NCI-H82 treated with DMSO at 0.1 percent for 48 hours (cell line): Measurements from ENCODE around the gene CPNE4.
A peak's percentile ranks its signal among the peaks of the same experiment; 100 is the strongest.

Source experiments
- DNase-seq: peaks from one replicate; lab custom pipeline; 2025; ENCODE audit not compliant: unreplicated experiment; lab: John Stamatoyannopoulos, UW

The CPNE4 gene

GRCh38 chr3:131705558-131706051 is 329.2 kb downstream of the CPNE4 start:
- DNase-seq, result peak; percentile 97

- no peak for DNase-seq
These were observed 329.7 kb downstream of the CPNE4 start for GRCh38 chr3:131705099-131705498.

GRCh38 chr3:131704098-131704497 is 330.7 kb downstream of the CPNE4 start:
- no peak for DNase-seq

- no peak for DNase-seq
These were observed 332.7 kb downstream of the CPNE4 start for GRCh38 chr3:131702146-131702545.

- peak; percentile 56 for DNase-seq
These were observed 333.6 kb downstream of the CPNE4 start for GRCh38 chr3:131701153-131701770.

- no peak for DNase-seq
These were observed 335.8 kb downstream of the CPNE4 start for GRCh38 chr3:131699001-131699400.

GRCh38 chr3:131694376-131694775 is 340.4 kb downstream of the CPNE4 start:
- DNase-seq, result no peak

- no peak for DNase-seq
These were observed 342.5 kb downstream of the CPNE4 start for GRCh38 chr3:131692356-131692755.

- DNase-seq, result no peak
These were observed 344.0 kb downstream of the CPNE4 start for GRCh38 chr3:131690800-131691199.

- no peak for DNase-seq
These were observed 346.4 kb downstream of the CPNE4 start for GRCh38 chr3:131688370-131688769.

GRCh38 chr3:131669600-131669999 is 365.2 kb downstream of the CPNE4 start:
- no peak for DNase-seq

GRCh38 chr3:131658771-131659170 is 376.0 kb downstream of the CPNE4 start:
- DNase-seq, result no peak

GRCh38 chr3:131658115-131658514 is 376.7 kb downstream of the CPNE4 start:
- DNase-seq, result no peak

GRCh38 chr3:131655070-131655690 is 379.6 kb downstream of the CPNE4 start:
- DNase-seq, result no peak

GRCh38 chr3:131645638-131646037 is 389.2 kb downstream of the CPNE4 start:
- DNase-seq, result no peak

- DNase-seq, result no peak
These were observed 398.5 kb downstream of the CPNE4 start for GRCh38 chr3:131636266-131636775.

- no peak for DNase-seq
These were observed 404.0 kb downstream of the CPNE4 start for GRCh38 chr3:131630807-131631206.

GRCh38 chr3:131630097-131630496 is 404.7 kb downstream of the CPNE4 start:
- no peak for DNase-seq

GRCh38 chr3:131623431-131623830 is 411.4 kb downstream of the CPNE4 start:
- no peak for DNase-seq

- no peak for DNase-seq
These were observed 412.1 kb downstream of the CPNE4 start for GRCh38 chr3:131622726-131623125.

GRCh38 chr3:131620977-131621376 is 413.8 kb downstream of the CPNE4 start:
- DNase-seq, result no peak

GRCh38 chr3:131619821-131620220 is 415.0 kb downstream of the CPNE4 start:
- DNase-seq, result peak; percentile 56

- no peak for DNase-seq
These were observed 418.1 kb downstream of the CPNE4 start for GRCh38 chr3:131616719-131617118.
